ENCODE data around the gene ZDHHC11B.
A peak's percentile ranks its signal among the peaks of the same experiment; 100 is the strongest.
"Not testable (repeated sequence)": the region's sequence is repeated elsewhere in the genome, so short reads cannot be mapped to it uniquely, and the experiment has no call there.

Gene ZDHHC11B

DNA sequence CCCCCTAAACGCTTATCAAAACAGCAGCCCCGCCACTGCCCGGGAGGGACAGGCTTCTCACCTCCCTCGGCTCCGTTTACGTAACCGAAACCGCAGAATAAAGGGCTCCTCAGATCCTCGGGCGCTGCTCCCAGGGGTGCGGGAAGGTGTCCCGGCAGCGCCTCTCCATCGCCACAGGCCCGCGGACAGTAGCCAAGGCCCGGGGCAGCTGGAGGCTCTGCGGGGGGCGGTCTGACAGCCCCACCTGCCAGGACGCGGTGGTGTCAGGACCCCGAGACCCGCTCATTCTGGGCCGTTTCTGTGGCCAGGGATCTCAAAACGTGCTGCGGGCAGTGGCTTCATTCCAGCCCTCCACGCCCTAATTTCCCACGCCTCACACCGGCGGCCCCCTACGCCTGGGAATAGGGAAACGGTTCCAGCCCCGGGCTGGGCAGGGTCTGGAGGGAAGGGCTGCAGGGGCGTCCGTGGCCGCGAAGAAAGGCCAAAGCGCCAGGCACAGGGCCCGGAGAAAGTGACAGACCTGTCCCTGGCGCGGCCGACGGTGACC, 575 bp downstream of the ZDHHC11B start:
- DNase-seq (ENCODE audit: low read depth), result not testable (repeated sequence)

DNA sequence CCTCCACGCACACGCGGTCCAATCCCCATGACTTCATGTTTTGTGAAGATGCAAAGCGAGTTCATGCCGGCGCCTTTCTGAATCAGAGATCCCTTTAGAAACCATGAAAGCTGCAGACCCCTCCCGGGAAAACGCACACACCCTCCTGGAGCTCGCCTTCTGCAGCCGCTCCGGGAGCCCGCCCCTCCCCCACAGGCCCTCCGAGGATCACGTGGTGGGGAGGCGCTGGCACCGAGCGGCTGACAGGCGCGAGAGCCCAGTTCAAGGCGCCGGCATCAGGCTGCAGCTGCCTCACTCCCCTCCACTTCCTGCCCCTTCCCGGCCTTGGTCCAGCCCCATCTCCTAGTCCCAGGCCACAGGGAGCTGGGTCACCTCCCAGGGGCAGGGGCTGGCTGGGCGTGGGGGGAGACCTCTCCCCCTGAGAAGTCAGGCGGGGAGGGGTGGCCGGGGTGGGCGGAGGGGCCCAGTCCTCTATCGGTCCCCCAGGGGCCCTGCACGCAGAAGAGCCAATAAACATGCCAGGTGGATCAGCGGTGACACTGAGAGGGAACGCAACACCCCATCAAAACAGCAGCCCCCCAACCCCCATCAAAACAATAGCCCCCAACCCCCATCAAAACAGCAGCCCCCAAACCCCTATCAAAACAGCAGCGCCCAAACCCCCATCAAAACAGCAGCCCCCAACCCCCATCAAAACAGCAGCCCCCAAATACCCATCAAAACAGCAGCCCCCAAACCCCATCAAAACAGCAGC, 1.3 kb downstream of the ZDHHC11B start:
- not testable (repeated sequence) for DNase-seq (ENCODE audit: low read depth)

DNA sequence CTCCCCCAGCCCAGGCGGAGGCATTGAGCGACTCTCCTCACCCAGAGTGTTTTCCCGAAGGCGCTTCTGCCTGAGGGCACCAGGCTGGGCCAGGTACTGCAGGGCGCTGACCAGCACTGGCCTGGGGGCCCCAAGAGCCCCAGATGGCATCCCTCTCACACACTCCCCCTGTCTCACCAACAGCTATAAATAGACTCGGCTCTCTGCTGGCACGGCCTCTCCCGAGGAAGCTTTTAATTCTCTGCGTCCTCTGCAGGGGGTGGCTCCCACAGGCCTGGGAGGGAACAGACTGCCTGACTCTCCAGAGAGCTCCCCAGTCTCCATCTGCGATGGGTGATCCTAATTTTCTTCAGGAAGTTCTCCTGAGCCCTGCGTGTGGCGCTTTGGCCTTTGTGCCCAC, 2.2 kb downstream of the ZDHHC11B start:
- not testable (repeated sequence) for DNase-seq (ENCODE audit: low read depth)

DNA sequence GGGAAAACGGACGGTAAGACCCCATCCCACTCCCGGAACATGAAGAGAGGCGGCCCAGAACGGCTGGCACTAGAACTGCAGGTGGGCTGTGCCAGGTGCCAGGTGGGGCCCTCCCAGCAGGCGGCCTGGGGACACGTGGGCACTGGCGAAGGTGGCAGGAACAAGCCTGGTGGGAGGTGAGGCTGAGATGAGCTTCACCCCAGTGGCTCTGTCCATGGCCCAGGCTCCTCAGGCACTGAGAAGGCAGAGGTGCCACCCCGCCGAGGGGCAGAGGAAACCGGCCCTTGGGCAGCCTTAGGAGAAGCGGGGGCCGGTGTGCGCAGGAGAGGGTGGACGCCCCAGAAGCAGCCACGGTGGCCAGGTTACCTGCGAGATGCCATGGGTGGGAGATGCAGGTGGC, 4.0 kb downstream of the ZDHHC11B start:
- not testable (repeated sequence) for DNase-seq (ENCODE audit: low read depth)

DNA sequence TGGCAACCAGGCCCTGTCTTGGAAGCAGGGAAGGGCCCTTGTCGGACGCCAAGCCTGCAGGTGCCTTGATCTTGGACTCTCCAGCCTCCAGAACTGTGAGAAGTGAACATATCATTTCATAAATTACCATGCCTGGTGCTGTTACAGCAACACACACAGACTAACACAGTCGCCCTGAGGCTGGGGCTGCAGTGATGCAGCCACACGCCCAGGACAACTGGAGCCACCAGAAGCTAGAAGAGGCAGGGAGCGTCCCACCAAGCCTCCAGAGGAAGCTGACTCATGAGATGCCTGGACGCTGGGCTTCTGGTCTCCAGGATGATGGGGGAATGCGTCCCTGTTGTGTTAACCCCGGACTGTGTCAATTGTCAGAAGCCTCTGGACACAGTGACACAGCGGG, 5.6 kb downstream of the ZDHHC11B start:
- DNase-seq (ENCODE audit: low read depth), result not testable (repeated sequence)

DNA sequence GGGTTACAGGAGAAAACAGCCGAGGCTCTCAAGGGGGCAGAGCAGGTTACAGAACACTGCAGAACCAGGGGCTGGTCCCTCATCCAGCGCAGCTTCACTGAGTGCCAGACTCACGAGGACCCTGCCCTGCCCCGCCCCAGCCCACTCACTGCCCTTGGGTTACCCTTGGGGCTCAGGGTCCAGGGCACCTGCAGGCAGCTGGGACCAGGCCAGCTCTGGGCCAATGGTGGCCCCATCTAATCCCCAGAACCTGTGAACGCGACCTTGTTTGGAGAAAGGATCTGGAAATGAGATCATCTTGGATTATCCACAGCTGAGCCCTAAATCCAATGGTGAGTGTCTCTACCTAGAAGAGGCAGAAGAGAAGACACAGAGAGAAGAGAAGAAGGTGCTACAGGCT, 6.1 kb downstream of the ZDHHC11B start:
- DNase-seq (ENCODE audit: low read depth), result not testable (repeated sequence)

DNA sequence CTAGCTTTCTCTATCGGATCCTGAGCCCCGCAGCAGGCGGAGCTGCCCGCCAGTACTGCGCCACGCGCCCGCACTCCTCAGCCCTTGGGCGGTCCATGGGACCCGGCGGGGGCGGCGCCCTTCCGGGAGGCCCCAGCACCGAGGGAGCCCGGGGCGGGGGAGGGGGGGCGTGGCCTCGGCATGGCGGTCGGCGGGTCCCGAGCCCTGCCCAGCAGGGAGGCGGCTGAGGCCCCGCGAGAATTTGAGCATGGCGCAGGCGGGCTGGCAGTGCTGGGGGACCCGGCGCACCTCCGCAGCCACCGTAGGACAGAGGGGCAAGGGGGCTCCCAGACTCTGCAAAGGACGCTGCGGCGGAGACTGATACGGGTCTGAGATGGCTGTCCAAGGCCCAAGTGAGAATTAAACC, 6.8 kb downstream of the ZDHHC11B start:
- no peak for DNase-seq (ENCODE audit: low read depth)

DNA sequence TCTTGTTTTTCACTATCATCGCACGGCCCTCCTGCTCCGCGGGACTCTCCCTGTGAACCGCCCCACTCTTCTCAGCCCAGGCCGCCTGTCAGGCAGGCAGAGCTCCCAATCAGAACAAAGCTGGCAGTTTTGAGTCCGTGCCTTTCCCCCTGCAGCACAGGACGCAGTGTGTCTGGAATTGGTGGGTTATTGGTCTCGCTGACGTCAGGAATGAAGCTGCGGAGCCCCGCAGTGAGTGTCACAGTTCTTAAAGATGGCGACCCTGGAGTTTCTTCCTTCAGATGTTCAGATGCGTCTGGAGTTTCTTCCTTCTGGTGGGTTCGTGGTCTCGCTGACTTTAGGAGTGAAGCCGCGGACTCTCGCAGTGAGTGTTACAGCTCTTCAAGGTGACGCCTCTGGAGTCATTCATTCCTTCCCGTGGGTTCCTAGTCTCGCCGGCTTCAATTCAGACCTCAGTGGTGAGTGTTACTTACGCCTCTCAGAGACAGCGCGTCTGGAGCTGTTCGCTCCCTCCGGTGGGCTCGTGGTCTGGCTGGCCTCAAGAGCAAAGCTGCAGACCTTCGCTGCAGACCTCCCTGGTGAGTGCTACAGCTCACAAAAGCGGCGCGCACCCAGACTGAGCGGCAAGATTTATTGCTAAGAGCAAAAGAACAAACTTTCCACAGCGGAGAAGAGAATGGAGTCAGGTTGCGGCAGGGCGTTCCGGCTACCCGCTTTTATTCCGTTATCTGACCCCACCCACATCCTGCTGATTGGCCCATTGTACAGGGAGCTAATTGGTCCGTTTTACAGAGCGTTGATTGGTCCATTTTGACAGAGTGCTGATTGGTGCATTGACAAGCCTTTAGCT, 7.4 kb downstream of the ZDHHC11B start:
- DNase-seq (ENCODE audit: low read depth), result peak; percentile 45

DNA sequence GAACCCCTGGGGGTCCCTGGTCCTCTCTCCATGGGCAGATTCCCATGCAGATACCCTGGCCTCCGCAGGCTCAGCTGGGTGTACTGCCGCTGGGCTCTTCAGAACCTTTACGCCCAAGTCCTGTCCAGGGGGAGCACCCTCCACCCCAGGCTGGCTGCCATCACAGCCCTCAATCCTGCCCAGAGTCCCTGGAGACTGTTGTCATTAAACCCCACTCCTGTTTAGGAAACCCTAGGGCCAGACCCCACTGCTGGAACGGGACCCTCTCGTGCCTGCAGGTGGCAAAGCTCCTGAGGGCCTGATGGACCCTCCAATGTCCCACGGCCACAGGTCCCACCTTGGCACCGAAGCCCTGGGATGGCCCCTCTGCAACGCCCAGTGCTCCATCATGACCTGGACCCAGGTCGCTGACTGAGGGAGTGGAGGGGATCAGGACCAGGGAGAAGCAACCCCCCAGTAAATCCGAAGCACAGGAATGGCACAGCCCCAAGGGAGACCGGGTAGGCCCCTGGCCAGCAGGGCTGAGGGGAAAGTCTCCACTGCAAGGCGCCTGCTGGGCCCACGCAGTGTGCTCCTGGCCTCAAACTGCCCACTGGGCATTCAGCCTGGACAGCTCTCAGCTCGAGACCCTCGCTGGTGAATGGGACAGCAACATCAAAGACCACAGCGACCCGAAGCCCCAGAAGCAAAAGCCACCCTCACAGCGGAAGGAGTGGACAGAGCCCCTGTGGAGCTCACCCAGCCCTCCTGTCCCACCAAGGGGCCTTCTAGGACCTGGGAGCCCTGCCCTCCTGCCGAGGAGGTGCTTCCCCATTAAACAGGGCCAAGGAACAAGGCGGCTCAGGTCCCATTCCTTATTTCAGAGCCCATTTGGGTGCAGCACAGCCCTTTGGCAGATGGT, 8.3 kb downstream of the ZDHHC11B start:
- no peak for DNase-seq (ENCODE audit: low read depth)

DNA sequence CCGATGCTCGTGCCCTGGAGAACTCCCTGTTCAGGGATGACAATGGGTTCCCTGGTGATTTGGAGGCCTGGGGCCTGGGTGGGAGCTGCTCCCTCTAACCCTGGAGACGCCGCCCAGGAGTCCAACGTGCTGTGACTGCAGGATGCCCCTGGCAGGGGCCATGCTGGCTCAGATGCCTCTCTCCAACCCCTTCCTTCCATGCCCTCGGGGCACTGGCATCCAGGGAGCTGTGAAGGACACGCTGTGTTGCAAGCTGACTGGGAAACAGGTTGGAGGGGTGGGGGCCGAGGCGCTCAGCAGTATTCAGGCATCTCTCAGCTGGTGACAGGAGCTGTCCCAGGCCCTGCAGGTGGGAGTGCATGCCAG, 9.0 kb downstream of the ZDHHC11B start:
- DNase-seq (ENCODE audit: low read depth), result not testable (repeated sequence)

DNA sequence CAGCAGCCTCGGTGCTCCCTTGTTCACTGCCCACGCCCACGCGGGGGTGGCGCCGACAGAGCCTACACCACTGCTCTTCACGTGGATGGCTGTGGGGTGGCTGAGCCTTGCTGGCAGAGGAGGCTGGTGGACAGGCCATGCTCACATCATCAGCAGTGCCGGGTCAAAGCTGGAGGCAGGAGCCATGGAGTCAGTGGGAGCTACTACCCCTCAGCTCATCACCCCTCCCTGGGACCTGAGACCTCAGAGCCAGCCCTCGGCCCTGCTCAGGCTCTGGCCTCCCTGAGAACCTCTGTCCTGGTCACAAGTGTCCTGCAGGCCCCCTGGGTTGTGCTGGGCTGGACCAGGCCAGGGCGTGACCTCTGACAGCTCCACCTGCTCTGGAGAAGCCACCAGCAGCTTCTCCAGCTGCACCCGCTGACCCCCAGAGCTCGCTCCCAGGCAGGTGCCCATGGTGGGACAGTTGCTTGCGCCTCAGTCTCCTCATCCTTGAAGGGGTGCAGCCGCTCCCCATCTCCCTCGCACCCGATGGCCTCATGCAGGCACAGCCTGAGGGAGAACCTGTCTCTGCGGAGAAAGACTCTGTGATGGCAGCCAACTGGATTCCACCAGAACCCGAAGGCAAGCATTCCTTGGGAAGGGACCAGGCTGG, 9.5 kb downstream of the ZDHHC11B start:
- not testable (repeated sequence) for DNase-seq (ENCODE audit: low read depth)

DNA sequence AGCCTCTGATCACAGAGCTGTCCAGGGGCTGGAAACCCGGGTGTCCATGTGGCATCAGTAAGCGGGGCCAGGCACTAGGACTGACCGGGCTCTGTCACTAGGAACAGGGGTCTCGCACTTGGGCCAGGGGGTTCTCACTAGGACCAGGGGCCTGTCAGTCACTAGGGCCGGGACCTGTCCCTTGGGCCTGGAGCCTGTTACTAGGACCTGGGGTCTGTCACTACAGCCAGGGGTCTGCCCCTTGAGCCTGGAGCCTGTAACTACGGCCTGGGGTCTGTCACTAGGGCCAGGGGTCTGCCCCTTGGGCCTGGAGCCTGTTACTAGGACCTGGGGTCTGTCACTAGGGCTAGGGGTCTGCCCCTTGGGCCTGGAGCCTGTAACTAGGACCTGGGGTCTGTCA, 10.2 kb downstream of the ZDHHC11B start:
- not testable (repeated sequence) for DNase-seq (ENCODE audit: low read depth)

DNA sequence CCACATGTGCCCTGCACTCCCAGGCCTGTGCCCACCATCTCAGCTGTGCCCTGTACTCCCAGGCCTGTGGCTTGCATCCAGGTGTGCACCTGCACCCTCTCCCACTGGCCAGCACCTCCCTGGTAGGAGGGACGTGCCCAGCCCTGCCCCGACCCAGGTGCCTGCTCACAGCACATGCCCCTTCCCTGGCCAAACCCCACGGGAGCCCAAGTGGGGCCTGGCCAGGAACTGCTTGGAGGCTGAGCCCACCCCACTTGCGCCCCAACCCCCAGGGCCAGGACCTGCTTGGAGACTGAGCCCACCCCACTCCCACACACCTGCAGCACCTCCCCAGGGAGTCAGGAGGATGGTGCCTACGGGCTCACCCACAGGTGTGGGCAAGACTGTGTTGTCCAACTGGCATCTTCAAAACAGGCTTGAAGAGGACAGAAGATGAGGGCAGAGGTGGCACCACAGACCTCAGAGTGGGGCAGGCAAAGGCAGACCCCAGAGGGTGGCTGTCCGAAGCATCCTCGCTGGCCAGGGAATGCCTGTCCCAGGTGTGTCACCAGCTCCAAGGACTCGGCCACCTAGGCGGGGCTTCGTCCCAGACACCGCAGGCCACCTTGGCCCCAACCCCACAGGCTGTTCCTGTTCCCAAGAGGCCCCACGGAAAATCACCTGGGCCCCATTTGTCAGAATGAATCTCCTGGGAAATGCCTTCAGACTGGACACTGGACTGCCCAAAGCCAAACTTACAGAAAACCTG, 10.8 kb downstream of the ZDHHC11B start:
- DNase-seq (ENCODE audit: low read depth), result no peak

DNA sequence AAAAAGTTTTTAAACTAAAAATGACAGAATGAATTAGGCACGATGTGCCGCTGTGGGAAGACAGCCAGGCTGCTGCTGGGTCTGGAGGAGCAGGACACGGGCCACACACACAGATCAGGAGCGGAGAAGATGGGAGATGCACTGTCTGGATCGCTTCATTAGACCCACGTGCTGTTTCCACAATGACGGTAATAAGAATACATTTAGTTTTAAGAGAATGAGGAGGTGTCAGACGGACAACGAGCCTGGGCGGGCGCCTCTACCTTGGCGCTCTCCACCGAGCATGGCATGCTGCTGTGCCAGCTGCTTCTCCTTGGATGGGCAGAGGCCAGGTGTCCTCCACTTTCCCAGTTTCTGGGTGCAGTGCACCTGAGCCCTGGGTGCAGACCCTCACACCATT, 11.6 kb downstream of the ZDHHC11B start:
- not testable (repeated sequence) for DNase-seq (ENCODE audit: low read depth)

DNA sequence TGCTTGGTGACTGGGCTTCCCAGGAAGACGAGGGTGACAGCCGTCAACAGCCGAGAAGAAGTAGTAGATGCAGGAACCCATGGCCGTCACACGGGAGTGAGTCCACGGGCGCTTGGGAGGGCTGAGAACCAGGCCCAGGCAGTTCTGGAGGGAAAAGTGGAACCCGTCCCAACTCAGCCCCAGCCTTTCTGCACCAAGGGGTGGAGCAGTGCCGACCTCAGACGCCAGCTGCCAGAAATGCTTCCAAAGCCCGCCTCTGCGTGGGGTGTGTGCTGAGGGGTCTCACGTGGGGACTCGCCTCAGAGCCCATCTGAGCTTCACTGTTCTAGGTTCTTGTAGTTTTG, 12.0 kb downstream of the ZDHHC11B start:
- not testable (repeated sequence) for DNase-seq (ENCODE audit: low read depth)

DNA sequence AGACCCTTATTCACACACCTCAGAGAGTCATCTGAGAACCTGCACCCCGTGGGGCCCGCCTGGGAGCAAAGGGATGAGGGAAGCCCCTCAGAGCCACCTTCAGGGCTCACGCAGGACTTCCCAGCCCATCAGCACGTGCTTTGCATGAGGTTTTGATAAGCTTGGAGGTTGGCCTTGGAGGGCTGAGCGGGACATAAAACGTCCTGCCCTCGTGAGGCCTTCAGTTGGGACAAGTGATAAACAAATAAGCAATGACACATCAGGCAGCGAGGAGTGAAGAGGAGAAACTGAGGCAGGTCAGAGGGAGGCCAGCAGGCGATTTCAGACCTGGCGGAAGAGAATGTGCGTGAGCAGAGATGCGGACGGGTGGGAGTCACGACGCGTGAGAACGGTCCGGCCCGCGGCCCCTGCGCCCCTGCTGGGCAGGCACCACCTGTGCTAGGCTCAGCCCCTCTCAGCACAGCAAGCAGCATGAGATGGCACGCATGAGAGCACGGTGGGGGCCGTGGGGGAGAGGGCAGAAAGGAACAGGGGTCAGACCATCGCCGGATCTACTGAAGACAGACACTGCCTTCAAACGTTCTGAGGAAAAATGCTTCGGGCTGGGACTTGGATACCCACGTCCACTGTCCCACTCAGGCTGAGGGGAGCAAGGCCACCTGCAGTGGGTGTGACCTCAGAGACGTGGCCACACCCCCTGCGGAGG, 12.5 kb downstream of the ZDHHC11B start:
- not testable (repeated sequence) for DNase-seq (ENCODE audit: low read depth)

DNA sequence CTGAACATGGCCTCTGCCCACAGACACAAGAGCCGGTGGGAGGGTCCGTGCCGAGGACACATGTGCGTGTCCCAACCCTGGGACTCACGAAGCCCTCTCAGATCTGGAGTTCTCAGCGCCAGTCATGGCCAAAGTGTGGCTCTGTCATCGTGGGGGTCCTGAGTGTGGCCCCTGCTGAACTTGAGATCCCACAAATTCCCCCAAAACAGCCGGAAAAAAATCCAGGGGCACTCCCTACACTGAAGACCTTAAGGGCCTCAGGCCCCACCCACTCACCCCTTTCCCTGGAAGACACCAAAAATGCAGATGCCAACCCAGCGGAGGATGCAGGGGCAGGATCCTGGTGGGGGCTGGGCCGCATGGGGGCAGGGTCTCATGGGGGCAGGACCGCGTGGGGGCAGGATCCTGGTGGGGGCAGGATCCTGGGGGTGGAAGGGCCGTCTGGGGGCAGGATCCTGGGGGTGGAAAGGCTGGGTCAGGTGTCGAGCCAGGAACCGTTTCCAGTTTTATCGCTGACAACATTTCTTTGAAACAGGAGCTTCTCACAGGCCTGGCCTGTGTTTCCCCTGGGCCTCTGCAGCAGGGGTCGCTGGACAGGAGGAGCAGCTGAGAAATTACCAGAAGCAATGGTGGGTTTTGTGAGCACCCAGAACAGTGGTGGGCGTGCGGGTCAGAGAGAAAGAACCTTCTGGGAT, 13.3 kb downstream of the ZDHHC11B start:
- not testable (repeated sequence) for DNase-seq (ENCODE audit: low read depth)

DNA sequence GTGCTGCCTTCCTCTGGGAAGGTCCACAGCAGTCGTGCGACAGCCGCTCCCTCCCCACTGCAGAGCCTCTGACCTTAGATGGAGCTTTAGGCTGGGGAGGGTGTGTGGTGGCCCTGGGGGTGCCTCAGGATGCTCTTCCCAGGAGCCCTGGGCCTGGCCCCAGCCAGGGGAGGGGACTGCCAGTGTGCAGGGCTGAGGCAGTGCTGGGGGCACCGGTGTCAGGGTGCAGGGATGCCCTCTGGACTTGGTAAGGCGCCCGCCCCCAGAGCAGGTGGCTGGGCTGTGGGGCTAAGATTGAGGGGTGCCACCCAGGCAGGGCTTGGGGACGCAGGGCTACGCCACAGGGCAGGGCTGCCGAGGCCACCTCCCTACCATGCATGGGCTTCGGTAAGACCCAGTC, 13.9 kb downstream of the ZDHHC11B start:
- not testable (repeated sequence) for DNase-seq (ENCODE audit: low read depth)

DNA sequence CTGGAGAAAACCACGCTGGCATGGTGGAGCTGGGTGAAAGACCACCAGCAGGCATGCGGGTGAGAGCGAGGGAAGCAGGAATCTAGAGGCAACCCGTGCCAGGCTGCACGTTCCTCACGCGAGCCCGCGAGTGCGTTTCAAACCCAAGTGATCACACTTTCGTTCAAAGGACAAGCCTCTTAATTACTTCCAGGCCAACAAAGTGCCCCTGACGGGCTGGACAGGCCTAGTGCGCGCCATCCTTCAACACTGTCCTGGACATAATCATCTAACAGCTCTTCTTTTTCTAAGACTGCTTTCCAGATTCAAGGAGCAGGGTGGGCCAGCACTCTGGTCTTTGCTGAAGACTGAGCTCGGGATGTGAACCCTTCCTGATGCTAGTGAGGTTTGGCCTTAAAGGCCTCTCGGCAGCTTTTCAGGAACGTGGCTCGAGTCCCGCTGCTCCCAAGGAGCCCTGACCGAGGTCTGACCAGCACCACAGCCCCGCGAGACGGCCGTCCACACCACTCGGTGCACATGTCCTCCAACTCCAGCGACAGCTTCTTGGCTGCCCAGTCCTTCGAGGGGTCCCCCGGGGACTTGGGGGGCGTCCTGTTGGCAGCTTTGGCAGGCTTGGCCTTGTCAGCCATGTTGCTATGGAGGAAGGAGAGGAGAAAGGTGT, 14.9 kb downstream of the ZDHHC11B start:
- not testable (repeated sequence) for DNase-seq (ENCODE audit: low read depth)
